Sigmoid colon (tissue), 7 donors: Measurements from ENCODE around the gene PLCH1. TPM values are rescaled to one million over a fixed set of nuclear protein-coding genes. Genes with fewer than 3 reads are reported as not detected.

ENCODE experiments used
- DNase-seq: peaks from one replicate; pipeline ENCODE4 v3.0.0-alpha.2; 2019
- H3K27ac ChIP-seq, 4 donors: fragments of 200-600 bp; sonication (generic); one replicate each; pipeline ENCODE4 v1.5.1; 2016 to 2019; ENCODE audit warnings: mild to moderate bottlenecking in 1 of 4
- H3K27me3 ChIP-seq, 3 donors: fragments of 200-600 bp; sonication (generic); one replicate each; pipeline ENCODE4 v1.5.1; 2019; ENCODE audit warnings: mild to moderate bottlenecking in 1 of 3
- H3K36me3 ChIP-seq, 4 donors: fragments of 200-600 bp; sonication (generic); one replicate each; pipeline ENCODE4 v1.5.1; 2016 to 2019
- H3K4me1 ChIP-seq, 4 donors: fragments of 200-600 bp; sonication (generic); one replicate each; pipeline ENCODE4 v1.5.1; 2017 to 2019
- H3K4me3 ChIP-seq, 4 donors: fragments of 200-600 bp; sonication (generic); one replicate each; pipeline ENCODE4 v1.5.1; 2017 to 2019; ENCODE audit warnings: mild to moderate bottlenecking in 2 of 4, moderate library complexity in 1 of 4
- H3K9me3 ChIP-seq, 4 donors: fragments of 200-600 bp in 3 of 4; sonication (generic) in 3 of 4; one replicate each; pipeline versions ENCODE4 v1.5.1 to v1.6.1; 2013 to 2019
- CTCF ChIP-seq, 4 experiments: fragments of 450-650 bp in 3 of 4; fragments of 200-600 bp in 1 of 4; IDR thresholded peaks; one replicate each; pipeline ENCODE4 v1.5.1; 2016 to 2019; ENCODE audit warnings: antibody characterized with exemption in 4 of 4, mild to moderate bottlenecking in 3 of 4, moderate library complexity in 2 of 4
- EP300 ChIP-seq, 4 donors: sonication (generic); formaldehyde crosslinking; IDR thresholded peaks; one replicate each; pipeline ENCODE4 v1.6.1; 2017; ENCODE audit warnings: antibody characterized with exemption in 4 of 4
- POLR2A ChIP-seq, 2 donors: fragments of 450-650 bp; IDR thresholded peaks; one replicate each; pipeline ENCODE4 v1.6.1; 2016; ENCODE audit warnings: antibody characterized with exemption in 2 of 2, mild to moderate bottlenecking in 2 of 2, moderate library complexity in 2 of 2
- POLR2AphosphoS5 ChIP-seq, 4 donors: sonication (generic); formaldehyde crosslinking; IDR thresholded peaks; one replicate each; pipeline ENCODE4 v1.6.1; 2017; ENCODE audit warnings: antibody characterized with exemption in 4 of 4
- WGBS, 2 donors: extraction: QIAGEN DNeasy Blood & Tissue Kit; methylation state at CpG; one replicate each; pipeline ENCODE4 v1.1.7; 2013; 5-methylcytosine and 5-hydroxymethylcytosine counted together
- intact Hi-C: fragments of 100-400 bp; cut with DNase I; formaldehyde crosslinking; loops from one replicate; pipeline ENCODE4 v1.15.1; 2023
- polyA plus RNA-seq, 3 donors: library from polyadenylated mRNA; stranded (reverse); fragments of 200-250 nt; gene quantifications; one replicate each; pipeline ENCODE4 v1.2.3, GENCODE V29; 2013
- total RNA-seq, 4 donors: library from RNA; depleted of rRNA; stranded (reverse); fragments of >200 nt; gene quantifications; one replicate each; pipeline ENCODE4 v1.1.0, GENCODE V29; 2016
- donor health status: healthy with polysubstance abuse.
- donor health status: Bipolar disorder and iron deficiency.
- donor health status: healthy.

PLCH1 gene
- total and polyA plus RNA-seq, 7 donors: 0.36 to 1.9 (median 0.83) TPM

DNA sequence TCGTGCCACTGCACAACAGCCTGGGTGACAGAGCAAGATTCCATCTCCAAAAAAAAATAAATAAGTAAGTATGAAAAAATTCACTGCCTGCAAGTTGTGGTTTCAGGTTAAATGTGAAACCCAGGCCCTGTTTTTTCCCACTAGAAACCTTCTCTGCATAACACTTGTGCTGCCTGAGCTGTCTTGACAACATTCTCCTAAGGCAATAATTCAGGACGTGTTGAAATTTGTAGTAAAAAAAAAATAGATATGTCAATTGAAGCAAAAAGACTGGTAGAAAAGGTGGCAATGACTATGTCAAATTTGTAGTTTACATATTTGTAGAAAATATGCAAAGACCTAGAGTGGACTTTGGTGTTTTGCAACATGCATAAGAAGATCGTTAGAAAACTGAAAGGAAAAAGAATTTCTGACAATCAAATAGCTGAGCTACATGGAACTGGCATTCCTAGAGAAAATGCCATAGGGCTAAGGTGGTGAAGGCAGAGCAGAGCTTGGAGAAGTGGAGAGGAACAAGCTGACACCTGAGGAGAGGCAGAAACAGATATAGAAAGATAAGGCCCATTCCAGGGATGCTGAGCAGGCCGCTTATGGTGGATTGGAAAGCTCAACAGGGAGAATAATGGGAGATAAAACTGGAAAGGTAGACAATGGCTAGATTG lies 150.2 kb downstream of the PLCH1 start:
- no peak for DNase-seq
- H3K27me3 ChIP-seq: no peaks in the 10 kb centered on the region
- no peak overlapping the region for H3K27ac ChIP-seq
- TF ChIP-seq CTCF (IDR thresholded peaks at IDR 0.05) (no peak), POLR2AphosphoS5 (IDR thresholded peaks at IDR 0.05) (no peak)
- no peak overlapping the region for H3K4me3 ChIP-seq
- intact Hi-C loops: no loop called here
- WGBS, 2 donors: 90 to 91% methylated on average over 4 of the region's 4 CpGs
- H3K36me3 ChIP-seq: no peaks in the 10 kb centered on the region
- H3K4me1 ChIP-seq: no peaks in the 10 kb centered on the region
- no peaks in the 10 kb centered on the region for H3K9me3 ChIP-seq

GRCh38 chr3:155587581-155587980 lies 157.3 kb downstream of the PLCH1 start:
- Histone ChIP-seq H3K27me3 (no peaks in the 10 kb centered on the region), H3K9me3 (no peaks in the 10 kb centered on the region), H3K27ac (no peak overlapping the region), H3K36me3 (no peaks in the 10 kb centered on the region), H3K4me1 (no peaks in the 10 kb centered on the region), H3K4me3 (no peak overlapping the region)
- intact Hi-C loops: no loop called here
- 92 to 94% methylated on average over 2 of the region's 2 CpGs for WGBS, 2 donors
- TF ChIP-seq EP300 (IDR thresholded peaks at IDR 0.05): no peak
- no peak for TF ChIP-seq POLR2A (IDR thresholded peaks at IDR 0.05)
- TF ChIP-seq CTCF (IDR thresholded peaks at IDR 0.05): no peak
- no peak for TF ChIP-seq POLR2AphosphoS5 (IDR thresholded peaks at IDR 0.05)
- DNase-seq: no peak

DNA sequence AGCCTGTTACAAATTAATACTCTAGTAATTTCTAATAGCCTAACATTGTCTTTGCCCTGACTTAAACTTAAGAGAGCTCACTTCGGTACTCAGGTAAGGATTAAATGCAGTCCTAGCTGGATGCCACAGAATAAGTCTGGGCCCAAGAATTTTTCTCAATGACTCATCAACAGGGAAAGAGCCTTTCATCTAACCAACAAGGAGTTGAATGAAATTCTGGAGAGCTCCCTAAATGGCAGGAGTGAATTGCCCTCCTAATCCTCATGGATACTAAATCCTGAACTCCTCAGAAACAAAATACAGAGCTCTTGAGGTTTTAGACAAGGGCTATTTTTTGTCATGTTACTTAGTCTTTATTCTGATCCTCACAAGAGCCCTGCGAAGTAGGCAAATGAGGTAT lies 159.5 kb downstream of the PLCH1 start:
- WGBS, 2 donors: 95 to 96% methylated on average over 2 of the region's 2 CpGs
- H3K4me3 ChIP-seq: no peak overlapping the region
- intact Hi-C loops: no loop called here
- no peaks in the 10 kb centered on the region for H3K9me3 ChIP-seq
- DNase-seq: no peak
- no peaks in the 10 kb centered on the region for H3K36me3 ChIP-seq
- no peaks in the 10 kb centered on the region for H3K4me1 ChIP-seq
- no peak for TF ChIP-seq EP300 (IDR thresholded peaks at IDR 0.05)
- no peak for TF ChIP-seq CTCF (IDR thresholded peaks at IDR 0.05)
- no peak for TF ChIP-seq POLR2A (IDR thresholded peaks at IDR 0.05)
- no peak for TF ChIP-seq POLR2AphosphoS5 (IDR thresholded peaks at IDR 0.05)
- H3K27me3 ChIP-seq: no peaks in the 10 kb centered on the region
- H3K27ac ChIP-seq: no peak overlapping the region

DNA sequence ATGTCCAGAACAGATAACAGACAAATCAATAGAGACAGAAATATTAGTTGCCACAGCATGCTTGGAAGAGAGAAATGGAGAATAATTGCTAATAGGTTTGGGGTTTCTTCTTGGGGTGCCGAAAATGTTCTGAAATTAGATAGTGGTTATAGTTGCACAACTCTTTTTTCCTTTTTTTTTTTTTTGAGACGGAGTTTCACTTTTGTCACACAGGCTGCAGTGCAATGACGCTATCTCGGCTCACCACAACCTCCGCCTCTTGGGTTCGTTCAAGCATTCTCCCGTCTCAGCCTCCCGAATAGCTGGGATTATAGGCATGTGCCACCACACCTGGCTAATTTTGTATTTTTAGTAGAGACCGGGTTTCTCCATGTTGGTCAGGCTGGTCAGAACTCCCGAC lies 163.3 kb downstream of the PLCH1 start:
- H3K27ac ChIP-seq: no peak overlapping the region
- intact Hi-C loops: no loop called here
- no peak for DNase-seq
- no peak overlapping the region for H3K4me3 ChIP-seq
- H3K9me3 ChIP-seq: no peaks in the 10 kb centered on the region
- TF ChIP-seq POLR2A (IDR thresholded peaks at IDR 0.05): no peak
- no peak for TF ChIP-seq EP300 (IDR thresholded peaks at IDR 0.05)
- no peak for TF ChIP-seq POLR2AphosphoS5 (IDR thresholded peaks at IDR 0.05)
- no peak for TF ChIP-seq CTCF (IDR thresholded peaks at IDR 0.05)
- H3K27me3 ChIP-seq: no peaks in the 10 kb centered on the region
- 72 to 84% methylated on average over 10 of the region's 10 CpGs for WGBS, 2 donors
- H3K36me3 ChIP-seq: no peaks in the 10 kb centered on the region
- peaks cover 0 to 9% (median 0%) of the 10 kb centered on the region in 4 donors for H3K4me1 ChIP-seq

DNA sequence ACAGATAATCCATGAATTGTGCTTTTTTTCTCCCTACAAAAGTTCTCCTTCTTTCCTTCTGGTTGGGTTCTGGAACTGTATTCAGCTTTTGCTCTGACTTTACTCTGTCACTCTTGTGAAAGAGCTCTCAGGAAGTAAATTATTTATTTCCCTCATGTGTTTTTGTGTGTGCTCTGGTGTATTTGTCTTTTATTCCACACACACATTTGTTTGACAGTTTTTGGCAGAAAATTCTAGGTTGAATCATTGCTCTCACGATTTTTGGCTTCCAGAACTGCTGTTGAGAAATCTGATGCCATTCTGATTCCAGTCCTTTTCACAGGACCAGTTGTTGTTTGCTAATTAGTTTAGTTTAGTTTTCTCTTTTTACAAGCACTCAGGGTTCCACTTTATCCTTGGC lies 172.8 kb downstream of the PLCH1 start:
- H3K36me3 ChIP-seq: no peaks in the 10 kb centered on the region
- 58 to 64% methylated on average over 1 of the region's 1 CpG for WGBS, 2 donors
- TF ChIP-seq POLR2AphosphoS5 (IDR thresholded peaks at IDR 0.05) (peak in 2 of 4 donors; percentile 19 to 56), CTCF (IDR thresholded peaks at IDR 0.05) (no peak)
- intact Hi-C loops: no loop called here
- H3K4me1 ChIP-seq: no peaks in the 10 kb centered on the region
- DNase-seq: no peak
- no peaks in the 10 kb centered on the region for H3K27me3 ChIP-seq
- no peak overlapping the region for H3K27ac ChIP-seq
- H3K9me3 ChIP-seq: no peaks in the 10 kb centered on the region
- no peak overlapping the region for H3K4me3 ChIP-seq
